Lower leg skin (tissue), 4 donors: ENCODE results near the gene MAPK9. TPM values are rescaled to one million over a fixed set of nuclear protein-coding genes. Genes with fewer than 3 reads are reported as not detected.

Experiments used
- DNase-seq, 2 donors: peaks; one replicate each; pipeline ENCODE4 v3.0.0-alpha.2; 2019; ENCODE audit warnings: low spot score in 2 of 2
- H3K4me3 ChIP-seq: fragments of 200-600 bp; sonication (generic); 2 replicates; pipeline ENCODE4 v1.5.1; 2017; ENCODE audit warnings: mild to moderate bottlenecking, low read depth; ENCODE audit not compliant: poor library complexity, severe bottlenecking
- CTCF ChIP-seq, 3 donors: fragments of 450-650 bp; IDR thresholded peaks; one replicate each; pipeline ENCODE4 v1.5.1; 2016; ENCODE audit warnings: antibody characterized with exemption in 3 of 3, mild to moderate bottlenecking in 3 of 3, moderate library complexity in 2 of 3
- POLR2A ChIP-seq, 2 donors: fragments of 450-650 bp; IDR thresholded peaks; one replicate each; pipeline ENCODE4 v1.6.1; 2016 to 2017; ENCODE audit warnings: antibody characterized with exemption in 2 of 2, mild to moderate bottlenecking in 1 of 2, moderate library complexity in 1 of 2
- WGBS, 2 donors: methylation state at CpG; one replicate each; pipeline ENCODE4 v1.1.5; 2018; 5-methylcytosine and 5-hydroxymethylcytosine counted together
- intact Hi-C: fragments of 100-400 bp; cut with DNase I; formaldehyde crosslinking; loops from one replicate; pipeline ENCODE4 v1.15.0; 2023; ENCODE audit warnings: low total_unique reads
- total RNA-seq, 4 donors: library from RNA; depleted of rRNA; stranded (reverse); fragments of >200 nt; gene quantifications; one replicate each; pipeline ENCODE4 v1.1.0, GENCODE V29; 2016

The MAPK9 gene
- total RNA-seq, 4 donors from 2014 or later, result 10.4 to 18.4 (median 15.4) TPM

- H3K4me3 ChIP-seq, result no peak overlapping the region
- DNase-seq, result no peak
- WGBS, 2 donors, result 89 to 91% methylated on average over 5 of the region's 5 CpGs
- intact Hi-C loops, result no loop called here
- TF ChIP-seq POLR2A (IDR thresholded peaks at IDR 0.05), result no peak
- TF ChIP-seq CTCF (IDR thresholded peaks at IDR 0.05), result no peak
Observed at GRCh38 chr5:180235077-180235476, 56.8 kb downstream of the MAPK9 start.

DNA sequence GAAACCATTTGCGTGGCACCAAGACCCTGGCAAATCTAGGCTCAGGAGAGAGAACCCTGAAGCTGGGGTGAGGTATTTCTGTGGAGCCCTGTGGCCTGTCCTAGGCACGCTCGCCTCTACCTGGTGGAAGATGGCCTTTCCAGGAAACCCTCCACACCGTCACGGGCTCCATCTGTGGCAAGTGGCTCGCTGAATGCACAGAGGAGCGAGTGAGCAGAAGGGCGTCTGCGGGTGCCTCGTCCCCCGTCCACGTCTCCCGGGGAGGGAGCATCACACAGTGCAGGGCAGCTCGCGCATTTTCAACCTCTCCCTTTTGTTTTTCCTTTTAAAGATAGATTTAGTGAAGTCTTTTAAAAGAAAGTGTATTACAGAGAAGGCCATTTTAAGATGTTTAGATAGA is 57.6 kb downstream of the MAPK9 start:
- TF ChIP-seq CTCF (IDR thresholded peaks at IDR 0.05) (no peak), POLR2A (IDR thresholded peaks at IDR 0.05) (no peak)
- peak in 1 of 2 donors; percentile 48 for DNase-seq
- intact Hi-C loops, result no loop called here
- no peak overlapping the region for H3K4me3 ChIP-seq
- 94% methylated on average over 15 of the region's 15 CpGs for WGBS, 2 donors

- intact Hi-C loops, result no loop called here
- 79 to 89% methylated on average over 11 of the region's 11 CpGs for WGBS, 2 donors
- no peak overlapping the region for H3K4me3 ChIP-seq
- peak in 1 of 2 donors; percentile 70 for DNase-seq
- TF ChIP-seq CTCF (IDR thresholded peaks at IDR 0.05) (no peak), POLR2A (IDR thresholded peaks at IDR 0.05) (no peak)
Observed at GRCh38 chr5:180233729-180234128, 58.2 kb downstream of the MAPK9 start.

GRCh38 chr5:180230017-180230416 is 61.9 kb downstream of the MAPK9 start:
- WGBS, 2 donors, result 84 to 90% methylated on average over 7 of the region's 7 CpGs
- intact Hi-C loops, result no loop called here

DNA sequence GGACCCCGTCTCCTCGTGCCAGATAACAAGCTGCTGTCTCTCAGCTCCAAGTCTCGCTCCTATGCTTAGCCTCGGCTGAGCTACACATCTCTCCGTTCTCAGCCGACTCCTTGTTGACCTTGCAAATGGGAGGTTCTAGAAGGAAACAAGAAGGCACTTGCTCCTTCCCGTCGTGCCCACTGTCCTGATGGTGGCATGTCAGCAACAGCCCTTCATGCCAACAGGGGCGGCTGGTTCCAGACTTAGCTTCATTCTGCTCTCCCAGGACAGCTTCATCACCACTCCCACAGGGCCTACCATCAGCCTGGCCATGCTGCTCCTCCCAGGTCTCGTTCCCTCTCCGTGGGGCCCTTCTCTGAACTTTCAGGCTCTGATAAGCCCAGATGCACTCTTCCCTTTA is 69.8 kb downstream of the MAPK9 start:
- intact Hi-C loops, result no loop called here
- TF ChIP-seq CTCF (IDR thresholded peaks at IDR 0.05) (no peak), POLR2A (IDR thresholded peaks at IDR 0.05) (no peak)
- WGBS, 2 donors, result 91 to 96% methylated on average over 6 to 11 of the region's 11 CpGs
- H3K4me3 ChIP-seq, result no peak overlapping the region
- no peak for DNase-seq

More at GRCh38 chr5:180230017-180230416, 61.9 kb downstream of the MAPK9 start:
- TF ChIP-seq POLR2A (IDR thresholded peaks at IDR 0.05), result no peak
- TF ChIP-seq CTCF (IDR thresholded peaks at IDR 0.05), result no peak
- peak in 1 of 2 donors; percentile 43 for DNase-seq
- H3K4me3 ChIP-seq, result no peak overlapping the region

DNA sequence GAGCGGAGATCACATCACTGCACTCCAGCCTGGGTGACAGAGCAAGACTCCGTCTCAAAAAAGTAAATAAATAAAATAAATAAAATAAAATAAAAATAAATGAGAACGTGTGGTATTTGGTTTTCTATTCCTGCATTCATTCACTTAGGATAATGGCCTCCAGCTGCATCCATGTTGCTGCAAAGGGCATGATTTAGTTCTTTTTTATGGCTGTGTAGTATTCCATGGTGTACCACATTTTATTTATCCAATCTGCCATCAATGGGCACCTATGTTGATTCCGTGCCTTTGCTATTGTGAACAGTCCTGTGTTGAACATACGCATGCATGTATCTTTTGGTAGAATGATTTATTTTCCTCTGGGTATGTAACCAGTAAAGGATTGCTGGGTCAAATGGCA is 74.1 kb downstream of the MAPK9 start:
- WGBS, 2 donors, result 93 to 95% methylated on average over 5 of the region's 5 CpGs
- no peak for TF ChIP-seq POLR2A (IDR thresholded peaks at IDR 0.05)
- TF ChIP-seq CTCF (IDR thresholded peaks at IDR 0.05), result no peak
- intact Hi-C loops, result no loop called here
- DNase-seq, result no peak
- H3K4me3 ChIP-seq, result no peak overlapping the region
